K562 (cell line): ENCODE data around the gene FBXW11. TPM values are rescaled to one million over a fixed set of nuclear protein-coding genes. Genes with fewer than 3 reads are reported as not detected.

ENCODE experiments used
- BCOR ChIP-seq: fragments of 450-650 bp; IDR thresholded peaks from 2 replicates; pipeline ENCODE4 v1.6.1; 2016
- CEBPB ChIP-seq: fragments of 450-650 bp; IDR thresholded peaks from 2 replicates; pipeline ENCODE4 v1.6.1; 2016; ENCODE audit warnings: missing genetic modification characterization, missing compliant biosample characterization
- DNMT1 ChIP-seq: fragments of 450-650 bp; IDR thresholded peaks from 2 replicates; pipeline ENCODE4 v1.6.1; 2016; ENCODE audit warnings: antibody characterized with exemption, mild to moderate bottlenecking
- E2F5 ChIP-seq: sonication (generic); formaldehyde crosslinking; IDR thresholded peaks from 2 replicates; pipeline ENCODE4 v1.8.0; 2022; ENCODE audit warnings: mild to moderate bottlenecking, missing genetic modification reagents
- FOXM1 ChIP-seq, 2 experiments: fragments of 450-650 bp in 1 of 2; sonication (generic) in 1 of 2; formaldehyde crosslinking in 1 of 2; IDR thresholded peaks; 2 replicates each; pipeline versions ENCODE4 v1.6.1 to v1.9.0; 2017 to 2022; ENCODE audit warnings: low read depth in 2 of 2, mild to moderate bottlenecking in 2 of 2, missing genetic modification reagents in 1 of 2, moderate library complexity in 1 of 2
- HDGF ChIP-seq: fragments of 450-650 bp; IDR thresholded peaks from 2 replicates; pipeline ENCODE4 v1.6.1; 2016
- HMGXB4 ChIP-seq: sonication (generic); formaldehyde crosslinking; IDR thresholded peaks from 2 replicates; pipeline ENCODE4 v1.8.1; 2023; ENCODE audit warnings: mild to moderate bottlenecking, missing genetic modification reagents
- MEIS2 ChIP-seq: fragments of 450-650 bp; IDR thresholded peaks from 2 replicates; pipeline ENCODE4 v1.6.1; 2014; ENCODE audit warnings: mild to moderate bottlenecking; ENCODE audit not compliant: partially characterized antibody
- NEUROD1 ChIP-seq: fragments of 150-350 bp; IDR thresholded peaks from 2 replicates; pipeline ENCODE4 v1.6.1; 2014; ENCODE audit warnings: borderline replicate concordance, low read length, low read depth; ENCODE audit not compliant: partially characterized antibody
- NKRF ChIP-seq: fragments of 450-650 bp; IDR thresholded peaks from 2 replicates; pipeline ENCODE4 v1.6.1; 2016; ENCODE audit warnings: borderline replicate concordance
- RAD21 ChIP-seq, 2 experiments: fragments of 250-450 bp in 1 of 2; fragments of 450-650 bp in 1 of 2; sonication (Bioruptor Pico) in 1 of 2; formaldehyde crosslinking in 1 of 2; IDR thresholded peaks in 1 of 2; conservative IDR thresholded peaks in 1 of 2; 2 replicates each; pipeline versions ENCODE4 v1.4.0 to v1.8.0; 2020 to 2022; ENCODE audit warnings: mild to moderate bottlenecking in 2 of 2, moderate library complexity in 1 of 2
- SNRNP70 ChIP-seq: fragments of 200-400 bp; formaldehyde crosslinking; optimal IDR thresholded peaks from 2 replicates; pipeline ENCODE3; 2017; ENCODE audit warnings: low read depth, low read length
- XRCC4 ChIP-seq: IDR thresholded peaks from one replicate; pipeline ENCODE4 v1.6.1; 2011; ENCODE audit not compliant: insufficient read depth, insufficient read length; ENCODE audit errors: extremely low read depth
- ZFP91 ChIP-seq: sonication (generic); formaldehyde crosslinking; IDR thresholded peaks from 2 replicates; pipeline ENCODE4 v1.8.0; 2022; ENCODE audit warnings: mild to moderate bottlenecking, missing genetic modification reagents
- ZKSCAN8 ChIP-seq: fragments of 200-800 bp; sonication (Bioruptor generic); IDR thresholded peaks from 2 replicates; pipeline ENCODE4 v1.6.1; 2016; ENCODE audit warnings: missing genetic modification characterization, missing compliant biosample characterization
- ZNF224 ChIP-seq: sonication (generic); formaldehyde crosslinking; IDR thresholded peaks from 2 replicates; pipeline ENCODE4 v1.8.0; 2022; ENCODE audit warnings: mild to moderate bottlenecking, missing genetic modification reagents
- ZNF398 ChIP-seq: fragments of 250-450 bp; sonication (Bioruptor Pico); IDR thresholded peaks from 2 replicates; pipeline ENCODE4 v1.8.0; 2021; ENCODE audit warnings: moderate library complexity, mild to moderate bottlenecking, inconsistent platforms
- polyA plus RNA-seq, 8 experiments: library from polyadenylated mRNA; depleted of rRNA in 4 of 8; stranded (reverse) in 5 of 8; unstranded in 3 of 8; fragments of >200 nt; fragmentation: Nextera tagmentation in 2 of 8; fragmentation: Illumina TruSeq in 1 of 8; extraction: Ambion mirVana in 2 of 8; extraction: Trizol in 1 of 8; gene quantifications; 2 replicates each; pipeline versions ENCODE4 v1.2.1 to v1.2.3, GENCODE V29; 2011 to 2014; ENCODE audit warnings: inconsistent platforms in 1 of 8, missing spikeins in 1 of 8
- total RNA-seq, 7 experiments: library from RNA; depleted of rRNA in 6 of 7; stranded (reverse); fragments of >200 nt in 6 of 7; fragmentation: Illumina TruSeq in 2 of 7; extraction: Trizol in 2 of 7; gene quantifications; 2 replicates each; pipeline versions ENCODE4 v1.2.1 to v1.2.3, GENCODE V29; 2011 to 2021; ENCODE audit warnings: low replicate concordance in 1 of 7

Gene FBXW11
- total and polyA plus RNA-seq, 9 of the 15 experiments (the other 6 are each of a cell fraction or from before 2014, with no cell fraction given) = 3.0 to 28.6 (median 23.6) TPM

- peak; percentile 10 for TF ChIP-seq MEIS2
- TF ChIP-seq RAD21 (CRISPR knock-in tag; conservative IDR thresholded peaks at IDR 0.05 in 1 of 2, IDR thresholded peaks at IDR 0.05 in 1 of 2) = no peak
- no peak for TF ChIP-seq ZKSCAN8 (CRISPR knock-in tag)
- TF ChIP-seq E2F5 (CRISPR knock-in tag) = 0 out of 2 replicates have a peak, but pooled peaks have one; percentile 48
- no peak for TF ChIP-seq SNRNP70
- TF ChIP-seq ZNF224 (CRISPR knock-in tag) = no peak
- peak; percentile 3; the same call in 1 of the 2 replicates for TF ChIP-seq NKRF
- TF ChIP-seq FOXM1 (IDR thresholded peaks at IDR 0.05; ENCODE audit: low read depth) = no peak
- no peak for TF ChIP-seq FOXM1 (CRISPR knock-in tag; IDR thresholded peaks at IDR 0.05; ENCODE audit: low read depth)
- TF ChIP-seq ZFP91 = peak; percentile 72; the same call in 1 of the 2 replicates
- TF ChIP-seq CEBPB (tag) = no peak
- no peak for TF ChIP-seq ZNF398 (CRISPR knock-in tag)
- no peak for TF ChIP-seq XRCC4
- TF ChIP-seq DNMT1 = peak; percentile 71; the same call in 1 of the 2 replicates
- TF ChIP-seq HDGF = 0 out of 2 replicates have a peak, but pooled peaks have one; percentile 24
- TF ChIP-seq HMGXB4 = 0 out of 2 replicates have a peak, but pooled peaks have one; percentile 60
- TF ChIP-seq NEUROD1 = peak; percentile 11
- TF ChIP-seq BCOR = 0 out of 2 replicates have a peak, but pooled peaks have one; percentile 14
These were observed 1.0 kb upstream of the FBXW11 start (continued) for GRCh38 chr5:172007175-172008110.
